Activated CD4-positive, alpha-beta memory T cell treated with anti-CD3 and anti-CD28 coated beads, Interleukin-2, amount 10 ng/mL, durations not matched to agents 7 days and 5 days (primary cell): ENCODE data around the gene GNL1. TPM values are rescaled to one million over a fixed set of nuclear protein-coding genes. Genes with fewer than 3 reads are reported as not detected.
"Not testable (repeated sequence)": the region's sequence is repeated elsewhere in the genome, so short reads cannot be mapped to it uniquely, and the experiment has no call there.

Experiments used
- CTCF ChIA-PET: fragments of 350-600 bp; sonication (Branson Sonifier 250); formaldehyde crosslinking; loops from one replicate; lab custom pipeline; 2021; ENCODE audit warnings: antibody characterized with exemption, inconsistent platforms; lab: Charles Lee
- POLR2A ChIA-PET: fragments of 350-600 bp; sonication (Branson Sonifier 250); formaldehyde crosslinking; loops from one replicate; lab custom pipeline; 2021; ENCODE audit warnings: antibody characterized with exemption; lab: Charles Lee
- DNase-seq: peaks from one replicate; pipeline ENCODE4 v3.0.0-alpha.2; 2020
- H3K27ac Mint-ChIP-seq: one replicate; pipeline ENCODE4 v1.8.0; 2021; ENCODE audit warnings: mild to moderate bottlenecking, mixed read lengths
- H3K27me3 Mint-ChIP-seq: one replicate; pipeline ENCODE4 v1.8.0; 2021; ENCODE audit warnings: mixed read lengths
- H3K36me3 Mint-ChIP-seq: one replicate; pipeline ENCODE4 v1.8.0; 2021; ENCODE audit warnings: low read depth, mixed read lengths
- H3K4me1 Mint-ChIP-seq: one replicate; pipeline ENCODE4 v1.8.0; 2021; ENCODE audit warnings: mixed read lengths
- H3K4me3 Mint-ChIP-seq: one replicate; pipeline ENCODE4 v1.8.0; 2021; ENCODE audit warnings: mild to moderate bottlenecking, mixed read lengths
- H3K9me3 Mint-ChIP-seq: one replicate; pipeline ENCODE4 v1.8.0; 2021; ENCODE audit warnings: mixed read lengths
- total RNA-seq, 2 experiments: library from RNA; stranded (reverse); gene quantifications; one replicate each; pipeline ENCODE4 v1.2.3, GENCODE V29; 2021

GNL1 gene, protein sequence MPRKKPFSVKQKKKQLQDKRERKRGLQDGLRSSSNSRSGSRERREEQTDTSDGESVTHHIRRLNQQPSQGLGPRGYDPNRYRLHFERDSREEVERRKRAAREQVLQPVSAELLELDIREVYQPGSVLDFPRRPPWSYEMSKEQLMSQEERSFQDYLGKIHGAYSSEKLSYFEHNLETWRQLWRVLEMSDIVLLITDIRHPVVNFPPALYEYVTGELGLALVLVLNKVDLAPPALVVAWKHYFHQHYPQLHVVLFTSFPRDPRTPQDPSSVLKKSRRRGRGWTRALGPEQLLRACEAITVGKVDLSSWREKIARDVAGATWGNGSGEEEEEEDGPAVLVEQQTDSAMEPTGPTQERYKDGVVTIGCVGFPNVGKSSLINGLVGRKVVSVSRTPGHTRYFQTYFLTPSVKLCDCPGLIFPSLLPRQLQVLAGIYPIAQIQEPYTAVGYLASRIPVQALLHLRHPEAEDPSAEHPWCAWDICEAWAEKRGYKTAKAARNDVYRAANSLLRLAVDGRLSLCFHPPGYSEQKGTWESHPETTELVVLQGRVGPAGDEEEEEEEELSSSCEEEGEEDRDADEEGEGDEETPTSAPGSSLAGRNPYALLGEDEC
- total RNA-seq, result 10 to 100 TPM; 62.1 to 70.8 TPM

DNA sequence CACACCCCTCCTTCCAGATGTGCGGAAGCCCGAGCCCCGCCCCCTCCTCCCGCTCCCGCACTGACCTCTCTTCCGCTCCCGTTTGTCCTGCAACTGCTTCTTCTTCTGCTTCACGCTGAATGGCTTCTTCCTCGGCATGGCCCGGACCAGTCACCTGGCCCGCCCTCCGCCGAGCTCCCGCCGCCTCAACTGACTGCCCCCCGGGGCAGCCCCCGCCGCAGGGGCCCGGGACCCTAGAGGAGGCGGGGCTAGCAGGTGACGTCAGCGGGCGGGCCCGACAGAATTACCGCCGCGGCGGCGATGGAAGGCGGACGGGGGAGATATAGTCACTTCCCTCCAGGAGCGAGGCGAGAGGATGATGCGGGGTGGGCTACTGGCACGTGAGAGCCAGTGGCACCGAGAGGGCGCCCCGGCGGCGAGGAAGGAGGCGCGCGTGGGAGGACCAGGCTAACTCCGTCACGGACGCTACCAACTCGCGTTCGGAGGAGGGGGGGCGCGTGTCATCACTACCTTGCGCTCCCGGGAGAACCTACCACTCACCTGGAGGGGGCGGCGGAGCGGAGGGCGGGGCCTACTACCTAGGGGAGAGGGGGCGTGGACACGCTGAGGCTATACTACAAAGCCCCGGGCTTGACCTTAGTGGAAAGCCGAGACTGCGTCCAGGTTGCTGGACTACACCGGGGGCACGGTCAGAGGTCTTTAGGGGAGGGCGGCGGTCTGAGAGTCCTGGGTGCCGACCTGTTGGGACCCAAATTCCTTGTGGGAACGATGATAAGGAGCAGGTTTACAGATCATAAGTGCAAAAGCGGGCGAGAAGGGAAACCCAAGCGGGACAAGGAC lies at the start of gene GNL1:
Gene GNL1, minus strand, starts transcription at position 424 of the 840 bp plus-strand sequence. Its CDS starts 286 bp downstream, at position 138.
- no peaks in the 10 kb centered on the region for H3K27me3 Mint-ChIP-seq
- peak; percentile 98 for DNase-seq
- POLR2A ChIA-PET, result interaction anchor here (0.7 to 5.8 kb wide), 18 partner anchors 8 to 274 kb away, joined by 3 to 73 read pairs (median 5); partner anchors contain the start of genes ABCF1, DHX16, MRPS18B and PPP1R10
- H3K27ac Mint-ChIP-seq, result peak within 1 kb of the TSS; percentile 99
- CTCF ChIA-PET, result interaction anchor here (0.7 to 6.8 kb wide), 6 partner anchors 12 to 74 kb away, joined by 3 to 63 read pairs (median 4); partner anchors contain the start of genes ABCF1 and MRPS18B
- peak within 1 kb of the TSS; percentile 95 for H3K4me3 Mint-ChIP-seq
- H3K36me3 Mint-ChIP-seq, result peaks cover 49% of the 10 kb centered on the region
- H3K9me3 Mint-ChIP-seq, result no peaks in the 10 kb centered on the region
- H3K4me1 Mint-ChIP-seq, result peaks cover 45% of the 10 kb centered on the region

DNA sequence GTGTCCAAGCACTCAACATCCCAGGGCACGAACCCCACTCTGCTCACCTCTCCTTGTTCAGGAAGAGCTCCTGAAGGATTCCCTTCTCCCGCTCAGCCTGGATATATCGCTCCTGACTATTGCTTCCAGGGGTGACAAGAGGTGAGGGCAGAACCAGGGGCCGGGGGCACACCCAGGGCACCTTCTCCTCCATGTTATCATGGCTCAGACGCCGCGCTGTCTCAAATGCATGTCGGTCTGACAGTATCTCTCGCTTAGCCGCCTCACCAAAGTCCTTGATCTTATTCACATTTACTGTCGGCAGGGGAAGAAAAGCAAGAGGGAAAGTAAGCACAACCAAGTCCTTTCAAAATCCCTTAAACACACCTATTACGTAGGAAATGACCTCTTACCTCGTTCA lies 47.7 kb upstream of the GNL1 start:
- CTCF ChIA-PET, result interaction anchor here (1.0 kb wide), 1 partner anchor 68 kb away, joined by 3 read pairs; the partner anchor contains the start of gene DHX16
- POLR2A ChIA-PET, result interaction anchor here (1.2 to 1.7 kb wide), 2 partner anchors 14 to 47 kb away, joined by 4 to 6 read pairs; partner anchors contain the start of genes MRPS18B and PRR3
- no peak for DNase-seq
- Mint-ChIP-seq H3K4me3 (no peak overlapping the region), H3K27me3 (no peaks in the 10 kb centered on the region), H3K27ac (no peak overlapping the region), H3K9me3 (no peaks in the 10 kb centered on the region), H3K36me3 (peaks cover 85% of the 10 kb centered on the region), H3K4me1 (peaks cover 32% of the 10 kb centered on the region)

DNA sequence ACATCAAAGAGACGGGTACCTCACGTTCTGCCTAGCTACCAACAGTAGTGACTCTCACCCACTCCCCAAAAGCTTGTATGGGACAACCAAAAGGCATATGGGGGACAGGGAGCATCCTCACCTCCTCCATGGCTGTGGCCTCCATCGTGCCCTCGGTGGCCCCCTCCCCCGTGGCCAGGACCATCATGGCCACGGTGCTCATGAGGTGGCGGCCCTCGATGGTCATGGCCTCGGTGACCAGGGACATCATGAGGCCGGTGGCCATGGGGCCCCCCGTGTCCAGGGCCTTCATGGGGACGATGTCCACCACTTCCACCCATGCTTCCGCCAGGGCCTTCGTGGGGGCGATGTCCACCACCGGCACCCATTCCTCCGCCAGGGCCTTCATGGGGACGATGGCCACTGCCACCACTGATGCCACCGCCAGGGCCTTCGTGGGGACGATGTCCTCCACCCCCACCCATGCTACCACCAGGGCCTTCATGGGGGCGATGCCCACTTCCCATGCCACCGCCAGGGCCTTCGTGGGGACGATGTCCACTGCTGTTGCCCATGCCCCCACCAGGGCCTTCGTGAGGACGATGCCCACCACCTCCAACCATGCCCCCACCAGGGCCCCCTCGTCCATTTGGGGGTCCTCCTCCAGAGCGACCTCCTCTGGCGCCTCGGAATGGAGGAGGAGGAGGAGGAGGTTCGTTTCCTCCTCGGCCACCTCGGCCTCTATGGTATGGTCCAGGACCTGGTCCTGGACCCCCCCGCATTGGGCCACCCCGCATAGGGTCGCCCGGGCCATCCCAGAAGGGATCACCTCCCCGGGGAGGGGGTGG lies 45.7 kb upstream of the GNL1 start:
- Mint-ChIP-seq H3K27me3 (no peaks in the 10 kb centered on the region), H3K9me3 (no peaks in the 10 kb centered on the region), H3K27ac (no peak overlapping the region), H3K36me3 (peaks cover 73% of the 10 kb centered on the region), H3K4me1 (peaks cover 27% of the 10 kb centered on the region), H3K4me3 (no peak overlapping the region)
- POLR2A ChIA-PET, result interaction anchor here (1.0 to 8.9 kb wide), 5 partner anchors 9 to 20 kb away, joined by 3 to 97 read pairs (median 8); partner anchors contain the start of genes MRPS18B and PPP1R10
- no peak for DNase-seq
- CTCF ChIA-PET, result no interaction called here

DNA sequence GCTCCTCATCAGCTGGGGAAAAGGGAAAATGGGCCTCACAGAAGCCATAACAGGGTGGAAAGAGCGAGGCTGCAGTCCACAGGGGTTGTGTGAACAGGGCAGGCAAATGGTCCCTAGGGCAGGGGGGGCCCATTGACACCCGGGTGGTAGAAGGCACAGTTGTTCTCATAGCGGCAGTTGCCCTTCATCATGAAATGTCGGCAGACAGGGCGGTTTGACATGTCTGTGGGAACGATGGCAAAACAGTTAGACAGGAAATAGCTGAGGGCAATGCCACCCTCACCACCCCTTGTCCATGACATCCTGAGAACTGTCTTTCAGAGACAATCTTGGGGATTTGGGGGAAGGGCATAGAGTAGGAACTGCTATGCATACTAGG lies 45.1 kb upstream of the GNL1 start:
- ChIA-PET POLR2A (interaction anchor here (1.0 to 8.9 kb wide), 7 partner anchors 9 to 60 kb away, joined by 3 to 97 read pairs (median 7); partner anchors contain the start of genes MRPS18B and PPP1R10), CTCF (no interaction called here)
- Mint-ChIP-seq H3K4me1 (peaks cover 25% of the 10 kb centered on the region), H3K4me3 (no peak overlapping the region), H3K27ac (peak overlapping the region; percentile 10), H3K9me3 (no peaks in the 10 kb centered on the region), H3K27me3 (no peaks in the 10 kb centered on the region), H3K36me3 (peaks cover 71% of the 10 kb centered on the region)
- DNase-seq, result no peak

DNA sequence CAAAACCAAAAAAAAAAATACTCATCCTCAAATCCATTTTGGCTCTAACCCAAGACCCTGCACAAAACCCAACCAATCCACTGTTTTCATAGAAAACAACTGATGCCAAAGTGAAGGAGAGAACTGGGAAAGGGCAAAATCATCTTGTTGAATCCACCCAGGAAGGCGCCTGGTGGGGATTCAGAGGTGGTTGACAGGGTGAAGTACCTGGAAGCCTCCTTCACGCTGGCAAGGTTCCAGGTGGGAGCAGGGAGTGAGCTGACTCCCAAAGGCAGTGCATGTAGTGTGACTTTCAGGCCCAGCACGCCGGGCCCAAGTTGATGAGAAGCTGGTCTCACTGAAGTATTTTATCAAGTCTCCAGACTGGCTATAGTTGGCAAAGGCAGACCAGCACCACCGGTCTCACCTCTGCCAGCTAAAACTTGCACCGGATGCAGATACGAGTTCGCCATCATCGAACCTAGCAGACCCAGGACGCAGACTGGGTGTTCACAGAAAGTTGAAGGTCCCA lies 44.2 kb upstream of the GNL1 start:
- POLR2A ChIA-PET, result interaction anchor here (0.6 to 8.9 kb wide), 11 partner anchors 10 to 136 kb away, joined by 3 to 97 read pairs (median 4); partner anchors contain the start of genes ABCF1, DHX16, MRPS18B and PPP1R10
- Mint-ChIP-seq H3K4me3 (no peak overlapping the region), H3K27ac (no peak overlapping the region)

DNA sequence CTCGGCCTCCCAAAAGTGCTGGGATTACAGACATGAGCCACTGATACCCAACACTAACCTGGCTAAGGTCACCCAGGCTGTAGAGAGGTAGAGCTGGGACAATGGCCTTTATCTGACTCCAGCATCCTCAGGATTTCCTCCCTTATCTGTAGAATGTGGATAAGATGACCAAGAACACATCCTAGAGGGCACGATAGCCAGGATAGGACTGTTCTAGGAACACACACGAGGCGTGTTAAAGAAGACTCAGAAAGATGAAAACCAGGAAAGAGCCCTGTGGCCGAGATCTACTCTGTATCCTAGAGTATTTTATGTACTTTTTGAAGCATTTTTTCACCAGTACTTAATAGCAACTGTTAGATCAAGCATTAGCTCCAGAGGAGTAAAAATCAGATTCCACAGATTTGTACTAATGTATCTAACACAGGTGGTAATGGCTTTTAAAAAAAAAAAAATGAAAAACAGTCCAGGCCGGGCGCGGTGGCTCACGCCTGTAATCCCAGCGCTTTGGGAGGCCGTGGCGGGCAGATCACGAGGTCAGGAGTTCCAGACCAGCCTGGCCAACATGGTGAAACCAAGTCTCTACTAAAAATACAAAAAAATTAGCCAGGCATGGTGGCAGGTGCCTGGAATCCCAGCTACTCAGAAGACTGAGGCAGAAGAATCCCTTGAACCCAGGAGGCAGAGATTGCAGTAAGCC lies 43.5 kb upstream of the GNL1 start:
- Mint-ChIP-seq H3K27me3 (no peaks in the 10 kb centered on the region), H3K4me3 (no peak overlapping the region), H3K36me3 (peaks cover 60% of the 10 kb centered on the region), H3K27ac (peak overlapping the region; percentile 41), H3K9me3 (no peaks in the 10 kb centered on the region), H3K4me1 (peaks cover 22% of the 10 kb centered on the region)
- ChIA-PET CTCF (interaction anchor here (0.6 to 4.3 kb wide), 7 partner anchors 13 to 131 kb away, joined by 3 to 63 read pairs (median 4); no protein-coding TSS in a partner anchor), POLR2A (interaction anchor here (0.6 to 8.9 kb wide), 11 partner anchors 9 to 318 kb away, joined by 3 to 97 read pairs (median 4); partner anchors contain the start of genes DHX16, GNL1, MRPS18B and PPP1R10)
- no peak for DNase-seq

More for the DNA sequence above, 44.2 kb upstream of the GNL1 start:
- CTCF ChIA-PET, result interaction anchor here (2.1 kb wide), 1 partner anchor 131 kb away, joined by 6 read pairs; no protein-coding TSS in a partner anchor
- no peak for DNase-seq
- no peaks in the 10 kb centered on the region for H3K27me3 Mint-ChIP-seq
- no peaks in the 10 kb centered on the region for H3K9me3 Mint-ChIP-seq
- peaks cover 22% of the 10 kb centered on the region for H3K4me1 Mint-ChIP-seq
- peaks cover 63% of the 10 kb centered on the region for H3K36me3 Mint-ChIP-seq

DNA sequence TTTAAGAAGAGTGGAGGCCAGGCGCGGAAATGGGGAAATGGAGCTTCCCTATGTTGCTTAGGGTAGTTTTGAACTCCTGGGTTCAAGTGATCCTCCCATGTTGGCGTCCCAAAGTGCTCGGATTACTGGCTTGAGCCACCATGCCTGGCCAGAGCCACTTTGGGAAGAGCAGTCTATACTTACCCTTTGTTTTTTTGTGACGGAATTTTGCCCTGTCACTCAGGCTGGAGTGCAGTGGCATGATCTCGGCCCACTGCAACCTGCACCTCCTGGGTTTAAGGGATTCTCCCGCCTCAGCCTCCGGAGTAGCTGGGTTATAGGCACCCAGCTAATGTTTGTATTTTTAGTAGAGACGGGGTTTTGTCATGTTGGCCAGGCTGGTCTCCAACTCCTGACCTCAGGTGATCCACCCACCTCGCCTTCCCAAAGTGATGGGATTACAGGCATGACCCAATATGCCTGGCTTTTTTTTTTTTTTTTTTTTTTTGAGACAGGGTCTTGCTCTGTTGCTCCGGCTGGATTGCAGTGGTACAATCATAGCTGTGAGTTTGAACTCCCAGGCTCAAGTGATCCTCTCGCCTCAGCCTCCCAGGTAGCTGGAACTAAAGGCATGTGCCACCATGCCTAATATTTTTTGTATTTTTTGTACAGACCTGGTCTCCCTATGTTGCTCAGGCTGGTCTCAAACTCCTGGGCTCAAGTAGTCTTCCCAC lies 42.8 kb upstream of the GNL1 start:
- H3K9me3 Mint-ChIP-seq, result no peaks in the 10 kb centered on the region
- no peak overlapping the region for H3K4me3 Mint-ChIP-seq
- H3K27me3 Mint-ChIP-seq, result no peaks in the 10 kb centered on the region
- peaks cover 59% of the 10 kb centered on the region for H3K36me3 Mint-ChIP-seq
- ChIA-PET POLR2A (interaction anchor here (0.6 to 8.9 kb wide), 17 partner anchors 11 to 318 kb away, joined by 3 to 97 read pairs (median 4); partner anchors contain the start of genes GNL1, MRPS18B, PPP1R10 and PRR3), CTCF (interaction anchor here (0.6 to 4.3 kb wide), 13 partner anchors 12 to 132 kb away, joined by 3 to 63 read pairs (median 4); no protein-coding TSS in a partner anchor)
- DNase-seq, result no peak
- H3K4me1 Mint-ChIP-seq, result peaks cover 22% of the 10 kb centered on the region
- H3K27ac Mint-ChIP-seq, result no peak overlapping the region

DNA sequence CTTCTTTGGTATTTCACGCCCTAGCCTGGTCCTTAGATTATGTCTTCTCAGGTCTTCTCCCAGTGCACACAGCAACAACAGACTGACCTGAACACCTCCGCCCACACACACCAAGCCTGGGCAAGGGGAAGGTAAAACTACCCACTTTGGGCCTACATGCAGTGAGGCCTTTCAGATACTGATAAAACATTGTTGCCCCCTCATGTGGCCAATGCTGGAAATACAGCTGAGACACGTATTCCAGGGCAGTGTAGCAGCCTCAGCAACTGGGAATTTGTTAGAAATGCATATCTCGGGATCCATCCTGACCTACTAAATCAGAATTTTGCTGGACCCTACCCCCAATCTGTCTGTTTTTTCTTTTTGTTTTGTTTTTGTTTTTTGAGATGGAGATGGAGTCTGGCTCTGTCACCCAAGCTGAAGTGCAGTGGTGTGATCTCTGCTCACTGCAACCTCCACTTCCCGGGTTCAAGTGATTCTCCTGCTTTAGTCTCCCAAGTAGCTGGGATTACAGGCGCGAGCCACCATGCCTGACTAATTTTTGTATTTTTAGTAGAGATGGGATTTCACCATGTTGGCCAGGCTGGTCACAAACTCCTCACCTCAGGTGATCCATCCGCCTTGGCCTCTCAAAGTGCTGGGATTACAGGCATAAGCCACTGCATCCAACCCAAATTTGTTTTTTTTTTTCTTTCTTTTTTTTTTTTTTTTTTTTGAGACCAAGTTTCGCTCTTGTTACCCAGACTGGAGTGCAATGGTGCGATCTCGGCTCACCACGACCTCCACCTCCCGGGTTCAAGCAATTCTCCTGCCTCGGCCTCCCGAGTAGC lies 41.2 kb upstream of the GNL1 start:
- not testable (repeated sequence) for H3K4me3 Mint-ChIP-seq, H3K27ac Mint-ChIP-seq, H3K27me3 Mint-ChIP-seq, H3K9me3 Mint-ChIP-seq
- peaks cover 13% of the 10 kb centered on the region for H3K4me1 Mint-ChIP-seq
- H3K36me3 Mint-ChIP-seq, result peaks cover 47% of the 10 kb centered on the region
- ChIA-PET CTCF (interaction anchor here (0.6 to 4.3 kb wide), 33 partner anchors 8 to 454 kb away, joined by 3 to 63 read pairs (median 5); partner anchors contain the start of genes ABCF1, C6orf136 and DHX16), POLR2A (interaction anchor here (0.6 to 8.9 kb wide), 23 partner anchors 8 to 141 kb away, joined by 3 to 97 read pairs (median 4); partner anchors contain the start of genes ABCF1 and PRR3)
- DNase-seq, result peak; percentile 83

DNA sequence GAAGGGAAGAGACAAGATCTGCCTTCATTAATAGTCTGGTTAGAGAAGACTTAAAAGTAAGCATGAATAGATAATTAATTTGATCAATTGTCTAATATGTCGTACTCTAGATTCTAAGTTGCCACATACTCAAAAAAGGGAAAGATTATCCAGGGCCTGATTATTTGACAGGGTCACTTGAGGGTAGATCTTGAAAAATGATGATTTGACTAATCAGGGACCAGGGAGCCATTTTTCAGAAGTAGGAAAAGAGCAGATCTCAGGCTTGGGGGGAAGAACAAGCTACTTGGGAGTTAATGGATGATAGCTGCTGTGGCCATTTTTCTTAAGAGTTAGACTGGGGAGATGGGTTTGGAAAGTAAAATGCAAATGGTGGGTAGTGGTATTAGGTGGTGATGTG lies 36.0 kb upstream of the GNL1 start:
- POLR2A ChIA-PET, result interaction anchor here (1.0 to 1.3 kb wide), 3 partner anchors 24 to 102 kb away, joined by 3 to 5 read pairs (median 3); no protein-coding TSS in a partner anchor

More for the DNA sequence above, 36.0 kb upstream of the GNL1 start:
- H3K27ac Mint-ChIP-seq, result no peak overlapping the region
- peaks cover 6% of the 10 kb centered on the region for H3K4me1 Mint-ChIP-seq
- no peaks in the 10 kb centered on the region for H3K9me3 Mint-ChIP-seq
- H3K4me3 Mint-ChIP-seq, result no peak overlapping the region
- H3K36me3 Mint-ChIP-seq, result peaks cover 62% of the 10 kb centered on the region
- CTCF ChIA-PET, result interaction anchor here (0.6 to 3.3 kb wide), 5 partner anchors 21 to 545 kb away, joined by 3 to 10 read pairs (median 4); no protein-coding TSS in a partner anchor
- no peak for DNase-seq
- H3K27me3 Mint-ChIP-seq, result no peaks in the 10 kb centered on the region
